Parathyroid adenoma (tissue), 2 donors: ENCODE data around the gene NFIC.
"Not testable (repeated sequence)": the region's sequence is repeated elsewhere in the genome, so short reads cannot be mapped to it uniquely, and the experiment has no call there.

Experiments used
- H2AFZ ChIP-seq: fragments of 300-600 bp; sonication (generic); one replicate; pipeline ENCODE4 v1.7.0; 2017; ENCODE audit warnings: antibody characterized with exemption, mild to moderate bottlenecking
- H3K27ac ChIP-seq: fragments of 300-600 bp; sonication (generic); one replicate; pipeline ENCODE4 v1.7.0; 2017
- H3K27me3 ChIP-seq: fragments of 300-600 bp; sonication (generic); one replicate; pipeline ENCODE4 v1.7.0; 2017; ENCODE audit warnings: low read length; ENCODE audit not compliant: control insufficient read depth, insufficient read depth
- H3K36me3 ChIP-seq: fragments of 300-600 bp; sonication (generic); one replicate; pipeline ENCODE4 v1.7.0; 2017; ENCODE audit warnings: low read length; ENCODE audit not compliant: control insufficient read depth, insufficient read depth
- H3K4me1 ChIP-seq: fragments of 300-600 bp; sonication (generic); one replicate; pipeline ENCODE4 v1.7.0; 2017; ENCODE audit warnings: control low read depth
- H3K4me2 ChIP-seq: fragments of 300-600 bp; sonication (generic); one replicate; pipeline ENCODE4 v1.7.0; 2017; ENCODE audit warnings: low read length
- H3K4me3 ChIP-seq: fragments of 300-600 bp; sonication (generic); one replicate; pipeline ENCODE4 v1.7.0; 2017; ENCODE audit warnings: low read depth, low read length
- H3K79me2 ChIP-seq: fragments of 300-600 bp; sonication (generic); one replicate; pipeline ENCODE4 v1.7.0; 2017; ENCODE audit warnings: control low read depth
- H3K9ac ChIP-seq: fragments of 300-600 bp; sonication (generic); one replicate; pipeline ENCODE4 v1.7.0; 2017; ENCODE audit warnings: mild to moderate bottlenecking
- H3K9me3 ChIP-seq: fragments of 300-600 bp; sonication (generic); one replicate; pipeline ENCODE4 v1.7.0; 2017; ENCODE audit warnings: low read length; ENCODE audit not compliant: control insufficient read depth
- TF ChIP-seq, protein P1 (sequence below): fragments of 300-600 bp; sonication (generic); IDR thresholded peaks from one replicate; pipeline ENCODE4 v1.7.0; 2017; ENCODE audit warnings: antibody characterized with exemption, mild to moderate bottlenecking
- donor health status: primary hyperparathyroidism.

The NFIC gene

GRCh38 chr19:3348042-3348441, 18.3 kb upstream of the NFIC start:
- TF ChIP-seq, protein P1, sequence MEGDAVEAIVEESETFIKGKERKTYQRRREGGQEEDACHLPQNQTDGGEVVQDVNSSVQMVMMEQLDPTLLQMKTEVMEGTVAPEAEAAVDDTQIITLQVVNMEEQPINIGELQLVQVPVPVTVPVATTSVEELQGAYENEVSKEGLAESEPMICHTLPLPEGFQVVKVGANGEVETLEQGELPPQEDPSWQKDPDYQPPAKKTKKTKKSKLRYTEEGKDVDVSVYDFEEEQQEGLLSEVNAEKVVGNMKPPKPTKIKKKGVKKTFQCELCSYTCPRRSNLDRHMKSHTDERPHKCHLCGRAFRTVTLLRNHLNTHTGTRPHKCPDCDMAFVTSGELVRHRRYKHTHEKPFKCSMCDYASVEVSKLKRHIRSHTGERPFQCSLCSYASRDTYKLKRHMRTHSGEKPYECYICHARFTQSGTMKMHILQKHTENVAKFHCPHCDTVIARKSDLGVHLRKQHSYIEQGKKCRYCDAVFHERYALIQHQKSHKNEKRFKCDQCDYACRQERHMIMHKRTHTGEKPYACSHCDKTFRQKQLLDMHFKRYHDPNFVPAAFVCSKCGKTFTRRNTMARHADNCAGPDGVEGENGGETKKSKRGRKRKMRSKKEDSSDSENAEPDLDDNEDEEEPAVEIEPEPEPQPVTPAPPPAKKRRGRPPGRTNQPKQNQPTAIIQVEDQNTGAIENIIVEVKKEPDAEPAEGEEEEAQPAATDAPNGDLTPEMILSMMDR, result no peak
- H3K9me3 ChIP-seq, result no peaks in the 10 kb centered on the region
- H3K4me1 ChIP-seq, result no peaks in the 10 kb centered on the region
- H3K4me3 ChIP-seq, result no peak overlapping the region
- H3K27me3 ChIP-seq, result no peaks in the 10 kb centered on the region
- H3K27ac ChIP-seq, result no peak overlapping the region
- H3K4me2 ChIP-seq, result no peak overlapping the region
- H3K36me3 ChIP-seq, result no peaks in the 10 kb centered on the region
- no peak overlapping the region for H2AFZ ChIP-seq
- no peaks in the 10 kb centered on the region for H3K79me2 ChIP-seq
- H3K9ac ChIP-seq, result no peak overlapping the region

DNA sequence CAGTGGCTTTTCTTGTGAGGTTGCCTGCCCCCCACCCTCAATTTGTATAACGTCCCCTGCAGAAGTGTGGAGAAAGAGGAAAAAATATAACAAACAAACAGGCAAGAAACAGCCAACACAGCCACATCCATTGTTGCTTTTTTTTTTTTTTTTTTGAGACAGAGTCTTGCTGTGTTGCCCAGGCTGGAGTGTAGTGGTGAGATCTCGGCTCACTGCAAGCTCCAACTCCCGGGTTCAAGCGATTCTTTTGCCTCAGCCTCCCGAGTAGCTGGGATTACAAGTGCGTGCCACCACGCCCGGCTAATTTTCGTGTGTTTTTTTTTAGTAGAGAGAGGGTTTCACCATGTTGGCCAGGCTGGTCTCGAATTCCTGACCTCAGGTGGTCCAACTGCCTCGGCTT, 17.9 kb upstream of the NFIC start:
- not testable (repeated sequence) for H3K79me2 ChIP-seq, H3K4me2 ChIP-seq, H3K36me3 ChIP-seq, H3K27ac ChIP-seq, H2AFZ ChIP-seq, H3K9ac ChIP-seq, H3K9me3 ChIP-seq, H3K27me3 ChIP-seq, H3K4me3 ChIP-seq, H3K4me1 ChIP-seq

- Histone ChIP-seq H2AFZ (no peak overlapping the region), H3K27ac (no peak overlapping the region), H3K4me2 (no peak overlapping the region), H3K9ac (no peak overlapping the region), H3K4me1 (peaks cover 3% of the 10 kb centered on the region), H3K4me3 (no peak overlapping the region), H3K27me3 (no peaks in the 10 kb centered on the region), H3K9me3 (no peaks in the 10 kb centered on the region), H3K79me2 (no peaks in the 10 kb centered on the region), H3K36me3 (no peaks in the 10 kb centered on the region)
- TF ChIP-seq, protein P1, result no peak
Measured at GRCh38 chr19:3350014-3350663, 16.2 kb upstream of the NFIC start.

- H3K4me1 ChIP-seq, result peaks cover 3% of the 10 kb centered on the region
- no peak overlapping the region for H3K9ac ChIP-seq
- H3K4me2 ChIP-seq, result no peak overlapping the region
- H3K27me3 ChIP-seq, result no peaks in the 10 kb centered on the region
- H3K4me3 ChIP-seq, result no peak overlapping the region
- no peaks in the 10 kb centered on the region for H3K36me3 ChIP-seq
- TF ChIP-seq, protein P1, result no peak
- no peaks in the 10 kb centered on the region for H3K79me2 ChIP-seq
- H2AFZ ChIP-seq, result no peak overlapping the region
- no peak overlapping the region for H3K27ac ChIP-seq
- no peaks in the 10 kb centered on the region for H3K9me3 ChIP-seq
Measured at GRCh38 chr19:3351702-3352447, 14.5 kb upstream of the NFIC start.

DNA sequence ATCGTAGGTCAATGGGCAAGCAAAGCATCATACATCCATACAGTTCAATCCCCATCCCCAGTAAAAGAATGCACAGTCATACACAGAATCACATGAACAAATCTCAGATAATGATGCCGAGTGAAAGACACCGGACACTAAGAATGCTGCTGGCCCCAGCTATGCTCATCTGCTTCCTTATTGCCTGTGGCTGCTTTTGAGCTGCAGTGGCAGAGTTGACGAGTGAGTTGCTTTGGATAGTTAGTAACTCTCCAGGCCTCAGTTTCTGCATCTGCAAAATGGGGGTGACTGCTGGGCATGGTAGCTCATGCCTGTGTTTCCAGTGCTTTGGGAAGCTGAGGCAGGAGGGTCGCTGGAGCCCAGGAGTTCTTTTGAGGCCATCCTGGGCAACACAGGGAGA, 12.9 kb upstream of the NFIC start:
- H3K79me2 ChIP-seq, result no peaks in the 10 kb centered on the region
- H3K4me1 ChIP-seq, result peaks cover 3% of the 10 kb centered on the region

More for the DNA sequence above, 12.9 kb upstream of the NFIC start:
- Histone ChIP-seq H3K4me3 (no peak overlapping the region), H3K27ac (no peak overlapping the region), H3K9ac (no peak overlapping the region), H3K9me3 (no peaks in the 10 kb centered on the region), H3K4me2 (no peak overlapping the region), H3K36me3 (no peaks in the 10 kb centered on the region), H2AFZ (no peak overlapping the region), H3K27me3 (no peaks in the 10 kb centered on the region)
- TF ChIP-seq, protein P1, result no peak
